ENCODE results near the gene SAMD14.

The SAMD14 gene

GRCh38 chr17:50111673-50112655 is 18.0 kb downstream of the SAMD14 start:
- DNase-seq, result no peak

GRCh38 chr17:50110591-50111349 is 19.2 kb downstream of the SAMD14 start:
- no peak for DNase-seq

GRCh38 chr17:50109785-50110184 is 20.2 kb downstream of the SAMD14 start:
- DNase-seq, result no peak

GRCh38 chr17:50109207-50109606 is 20.8 kb downstream of the SAMD14 start:
- DNase-seq, result no peak

DNA sequence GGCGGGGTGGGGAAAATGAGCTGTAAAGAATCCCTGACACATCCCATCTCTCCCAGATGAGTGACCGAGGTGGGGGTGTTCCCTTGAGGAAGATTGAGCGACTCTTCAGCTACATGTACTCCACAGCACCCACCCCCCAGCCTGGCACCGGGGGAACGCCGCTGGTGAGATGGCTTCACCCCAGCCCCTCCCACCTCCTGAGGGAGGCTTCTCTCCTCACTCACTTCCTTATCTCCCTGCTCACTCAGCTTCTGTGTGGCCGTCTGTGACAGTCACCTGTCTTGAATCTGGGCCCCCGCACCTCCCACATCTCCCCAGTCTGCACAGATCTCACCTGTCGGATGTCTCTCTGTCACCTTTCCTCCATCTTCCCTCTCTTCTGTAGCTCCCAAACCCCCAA is 21.4 kb downstream of the SAMD14 start:
- DNase-seq, result no peak

- no peak for DNase-seq
Observed at GRCh38 chr17:50107790-50108414, 22.1 kb downstream of the SAMD14 start.

DNA sequence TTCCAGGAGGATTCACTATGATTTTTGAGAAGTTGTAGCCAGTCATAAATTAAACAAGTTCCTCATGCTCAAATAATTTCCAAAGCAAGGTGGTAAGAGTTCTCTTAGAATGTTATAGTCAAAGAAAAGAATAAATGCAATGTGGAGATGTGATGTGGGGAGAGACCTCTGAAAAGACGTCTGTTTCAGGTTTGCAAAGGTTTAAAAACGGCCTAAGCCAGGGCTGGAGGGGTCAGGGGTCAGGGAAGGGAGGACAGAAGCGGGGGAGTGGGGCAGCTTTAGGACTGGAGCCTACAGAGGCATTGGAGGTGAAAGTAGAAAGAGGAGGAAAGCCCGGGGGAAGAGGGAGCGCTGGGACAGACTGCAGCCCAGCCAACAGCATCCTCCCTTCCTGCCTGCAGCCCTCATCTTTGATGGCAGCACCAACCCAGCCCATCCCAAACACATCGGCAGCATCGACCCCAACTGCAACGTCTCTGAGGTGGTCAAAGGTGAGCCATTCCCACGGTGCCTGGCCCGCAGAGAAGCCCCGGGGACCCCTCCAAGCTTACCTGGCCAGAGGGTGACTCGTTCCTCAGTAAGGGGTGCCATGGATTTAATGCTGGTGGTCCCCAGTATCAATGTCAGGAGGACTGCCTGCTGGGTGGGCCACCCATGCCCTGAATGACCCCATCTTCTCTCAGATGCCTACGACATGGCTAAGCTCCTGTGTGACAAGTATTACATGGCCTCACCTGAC is 23.4 kb downstream of the SAMD14 start:
- DNase-seq, result no peak

DNA sequence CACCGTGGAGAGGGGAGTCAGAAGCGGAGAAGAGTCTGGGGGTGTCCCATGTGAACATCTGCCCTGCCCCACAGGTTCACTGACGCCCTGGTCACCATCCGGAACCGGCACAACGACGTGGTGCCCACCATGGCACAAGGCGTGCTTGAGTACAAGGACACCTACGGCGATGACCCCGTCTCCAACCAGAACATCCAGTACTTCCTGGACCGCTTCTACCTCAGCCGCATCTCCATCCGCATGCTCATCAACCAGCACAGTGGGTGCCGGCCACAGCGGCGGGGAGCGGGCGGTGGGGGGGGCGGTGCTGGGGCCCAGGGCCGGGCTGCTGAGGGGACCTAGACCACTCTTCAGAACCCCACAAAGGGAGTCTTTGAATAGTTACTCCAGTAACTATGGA is 24.1 kb downstream of the SAMD14 start:
- DNase-seq, result no peak

GRCh38 chr17:50103941-50104340 is 26.0 kb downstream of the SAMD14 start:
- DNase-seq, result no peak

DNA sequence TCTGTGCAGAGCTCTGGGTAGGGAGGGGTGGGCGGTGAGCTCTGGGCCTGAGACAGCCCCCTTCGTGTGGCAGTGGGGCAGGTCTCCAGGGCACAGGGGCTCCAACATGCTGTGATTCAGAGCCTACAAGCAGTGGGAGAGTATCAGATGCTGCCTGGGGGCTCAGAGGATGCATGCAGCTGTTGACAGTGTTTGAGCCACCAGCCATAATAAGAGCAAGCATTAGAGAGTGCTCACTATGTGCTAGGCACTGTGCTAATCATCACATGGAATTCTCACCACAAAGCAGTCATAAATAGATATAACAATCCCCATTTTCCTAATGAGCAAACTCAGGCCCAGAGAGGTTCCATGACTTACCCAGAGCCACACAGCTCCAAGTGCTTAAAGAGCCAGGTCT is 26.7 kb downstream of the SAMD14 start:
- DNase-seq, result no peak

DNA sequence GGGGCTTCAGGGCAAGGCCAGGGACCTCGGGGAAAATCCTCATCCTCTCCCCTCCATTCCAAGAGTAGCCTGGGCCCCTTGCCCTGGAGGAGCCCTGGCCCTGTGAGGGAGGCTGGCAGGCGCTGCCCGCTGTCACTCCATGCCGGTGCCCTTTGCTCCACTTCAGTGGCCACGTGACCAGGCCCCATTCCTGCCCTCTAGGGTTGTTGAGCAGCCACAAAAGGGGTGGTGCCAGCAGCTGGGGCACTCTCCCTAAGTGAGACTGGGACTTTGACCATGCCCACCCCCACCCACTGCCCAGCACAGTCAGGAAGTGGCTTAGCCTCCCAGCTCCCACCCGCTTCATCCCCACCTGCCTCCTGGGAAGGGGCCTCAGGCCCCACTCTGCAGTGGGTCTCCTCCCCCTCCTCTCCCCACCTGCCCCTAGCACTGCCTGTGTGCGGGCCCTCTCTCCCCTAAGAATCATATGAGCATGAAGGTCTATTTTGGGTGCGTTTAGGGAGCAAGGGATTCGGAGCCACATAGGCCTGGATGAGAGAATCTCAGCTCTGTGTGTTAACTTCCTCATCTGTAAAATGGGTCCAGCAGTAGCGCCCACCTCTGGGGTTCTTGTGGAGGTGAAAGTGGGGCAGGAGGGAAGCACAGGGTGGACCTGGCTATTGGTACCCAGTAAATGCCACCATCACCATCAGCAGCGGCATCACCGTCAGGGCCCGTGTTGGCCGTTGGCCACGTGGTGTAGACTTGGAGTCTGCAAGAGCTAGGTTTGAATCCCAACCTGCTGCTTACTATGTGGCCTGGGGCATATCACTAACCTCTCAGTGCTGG is 27.6 kb downstream of the SAMD14 start:
- DNase-seq, result no peak

- DNase-seq, result no peak
Observed at GRCh38 chr17:50101346-50102163, 28.4 kb downstream of the SAMD14 start.

DNA sequence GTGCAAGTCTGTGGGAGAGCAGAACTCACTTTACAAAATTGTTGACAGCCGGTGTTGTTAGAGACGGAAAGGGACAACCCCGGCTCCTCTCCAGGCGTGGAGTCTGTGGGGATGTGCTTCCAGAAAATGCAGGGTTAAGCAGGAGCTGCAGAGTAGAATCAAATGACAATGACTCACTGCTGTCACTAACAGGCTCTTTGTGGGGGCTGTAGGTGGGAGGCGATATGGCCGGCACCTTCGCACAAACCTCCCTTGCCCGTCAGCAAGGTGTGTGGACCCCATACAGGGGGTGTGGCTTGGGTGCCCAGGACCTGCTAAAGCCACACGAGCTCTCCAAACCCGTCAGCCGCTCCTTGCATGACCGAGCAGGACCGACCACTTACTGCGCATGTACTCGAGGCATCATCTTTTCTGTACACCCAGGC is 29.0 kb downstream of the SAMD14 start:
- no peak for DNase-seq

DNA sequence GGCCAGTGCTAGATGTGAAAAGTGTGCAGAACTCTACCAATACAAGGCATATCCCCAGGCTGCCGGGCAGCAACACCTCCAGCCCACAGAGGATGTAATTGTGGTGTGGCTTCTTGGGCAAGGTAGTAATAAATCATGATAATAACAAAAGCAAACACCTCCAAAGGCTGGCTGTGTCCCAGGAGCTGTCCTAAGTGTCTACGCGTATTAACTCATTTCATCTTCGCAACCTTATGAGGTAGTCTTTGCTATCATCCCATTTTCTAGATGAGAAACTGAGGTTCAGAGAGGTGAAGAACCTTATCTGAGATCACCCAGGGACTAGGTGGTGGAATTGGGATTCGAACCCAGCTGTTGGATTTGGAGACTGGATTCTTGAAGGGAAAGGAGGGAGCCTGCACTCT is 29.5 kb downstream of the SAMD14 start:
- DNase-seq, result no peak

- DNase-seq, result no peak
Observed at GRCh38 chr17:50099003-50099402, 31.0 kb downstream of the SAMD14 start.

GRCh38 chr17:50098583-50098982 is 31.4 kb downstream of the SAMD14 start:
- no peak for DNase-seq

- no peak for DNase-seq
Observed at GRCh38 chr17:50097926-50098325, 32.0 kb downstream of the SAMD14 start.

DNA sequence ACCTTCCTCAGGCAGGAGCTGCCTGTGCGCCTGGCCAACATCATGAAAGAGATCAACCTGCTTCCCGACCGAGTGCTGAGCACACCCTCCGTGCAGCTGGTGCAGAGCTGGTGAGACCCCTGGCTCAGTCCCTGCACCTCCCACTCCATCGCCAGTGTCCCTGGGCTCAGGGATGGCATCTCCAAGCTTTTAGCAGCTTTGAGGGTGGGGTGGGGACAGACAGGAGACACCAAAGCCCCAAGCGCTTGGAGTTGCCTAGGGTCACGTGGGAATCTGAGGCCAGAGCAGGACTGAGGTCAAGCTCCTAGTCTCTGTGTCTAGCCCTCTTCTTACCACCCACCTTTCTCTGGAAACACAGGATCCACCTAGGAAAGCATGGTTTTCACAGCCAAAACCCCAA is 32.5 kb downstream of the SAMD14 start:
- no peak for DNase-seq

- no peak for DNase-seq
Observed at GRCh38 chr17:50096758-50097157, 33.2 kb downstream of the SAMD14 start.

DNA sequence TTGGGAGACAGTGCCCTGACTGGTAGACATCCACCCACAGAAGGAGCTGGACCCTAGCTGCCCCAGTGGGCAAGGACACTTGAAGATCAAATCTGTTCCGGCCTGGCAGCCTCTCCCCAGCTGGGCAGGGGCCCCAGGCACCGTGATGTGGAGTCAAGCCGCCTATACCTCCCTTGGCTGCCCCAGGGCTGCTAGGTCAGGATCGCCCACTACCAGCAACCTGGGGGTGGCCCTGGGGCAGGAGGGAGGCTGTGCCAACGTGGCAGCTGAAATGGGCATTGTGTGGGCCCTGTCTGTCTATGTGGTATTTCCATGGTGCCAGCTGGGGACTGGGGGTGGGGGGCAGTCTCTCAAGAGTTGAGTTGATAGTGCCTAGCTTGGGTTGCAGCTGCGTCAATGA is 33.9 kb downstream of the SAMD14 start:
- no peak for DNase-seq

- no peak for DNase-seq
Observed at GRCh38 chr17:50095626-50096037, 34.3 kb downstream of the SAMD14 start.

Data from activated CD4-positive, alpha-beta T cell treated with anti-CD3 and anti-CD28 coated beads for 4 hours (primary cell).